GM12878 (cell line): ENCODE results near the gene EIF4E1B. TPM values are rescaled to one million over a fixed set of nuclear protein-coding genes. Genes with fewer than 3 reads are reported as not detected.
A peak's percentile ranks its signal among the peaks of the same experiment; 100 is the strongest.

Experiments
- ATF7 ChIP-seq: fragments of 450-650 bp; IDR thresholded peaks from 2 replicates; pipeline ENCODE4 v1.6.1; 2016; ENCODE audit warnings: low read depth, mild to moderate bottlenecking
- BHLHE40 ChIP-seq, 2 experiments: fragments of 450-650 bp in 1 of 2; IDR thresholded peaks; 2 replicates each; pipeline ENCODE4 v1.6.1; 2011 to 2017; ENCODE audit warnings: low read depth in 2 of 2, borderline replicate concordance in 1 of 2, improper control_type of control experiment in 1 of 2, low read length in 1 of 2, mild to moderate bottlenecking in 1 of 2
- BMI1 ChIP-seq: fragments of 450-650 bp; IDR thresholded peaks from 2 replicates; pipeline ENCODE4 v1.6.1; 2016; ENCODE audit warnings: mild to moderate bottlenecking, moderate library complexity, borderline replicate concordance
- CBFB ChIP-seq: IDR thresholded peaks from 2 replicates; pipeline ENCODE4 v1.6.1; 2016; ENCODE audit warnings: antibody characterized with exemption, low read depth
- DPF2 ChIP-seq: fragments of 450-650 bp; IDR thresholded peaks from 2 replicates; pipeline ENCODE4 v1.6.1; 2017; ENCODE audit warnings: mild to moderate bottlenecking
- EGR1 ChIP-seq, 2 experiments: IDR thresholded peaks; 1 replicate in 1 of 2; 2 replicates in 1 of 2; pipeline ENCODE4 v1.6.1; 2011 to 2012; ENCODE audit warnings: low read depth in 2 of 2, low read length in 2 of 2, borderline replicate concordance in 1 of 2, mild to moderate bottlenecking in 1 of 2, moderate library complexity in 1 of 2
- EP300 ChIP-seq, 2 experiments: fragments of 150-350 bp in 1 of 2; IDR thresholded peaks; 2 replicates each; pipeline ENCODE4 v1.6.1; 2011 to 2012; ENCODE audit warnings: low read depth in 2 of 2, low read length in 2 of 2, borderline replicate concordance in 1 of 2, improper control_type of control experiment in 1 of 2, inconsistent platforms in 1 of 2; ENCODE audit not compliant: control insufficient read depth in 1 of 2
- HDGF ChIP-seq: fragments of 450-650 bp; IDR thresholded peaks from 2 replicates; pipeline ENCODE4 v1.6.1; 2016; ENCODE audit warnings: antibody characterized with exemption
- IKZF2 ChIP-seq, 2 experiments: fragments of 450-650 bp; IDR thresholded peaks; 2 replicates each; pipeline ENCODE4 v1.6.1; 2017; ENCODE audit warnings: mild to moderate bottlenecking in 2 of 2, moderate library complexity in 2 of 2
- KLF5 ChIP-seq: fragments of 450-650 bp; IDR thresholded peaks from 2 replicates; pipeline ENCODE4 v1.6.1; 2014; ENCODE audit warnings: mild to moderate bottlenecking; ENCODE audit not compliant: partially characterized antibody
- MEF2B ChIP-seq: fragments of 450-650 bp; IDR thresholded peaks from 2 replicates; pipeline ENCODE4 v1.6.1; 2018; ENCODE audit warnings: mild to moderate bottlenecking, moderate library complexity; ENCODE audit not compliant: partially characterized antibody, poor library complexity, severe bottlenecking
- NR2C2 ChIP-seq: IDR thresholded peaks from 2 replicates; pipeline ENCODE4 v1.6.1; 2011; ENCODE audit warnings: borderline replicate concordance, low read depth; ENCODE audit not compliant: control insufficient read depth, insufficient read length
- PML ChIP-seq: IDR thresholded peaks from 2 replicates; pipeline ENCODE4 v1.6.1; 2012; ENCODE audit warnings: low read length, inconsistent platforms
- POU2F2 ChIP-seq: IDR thresholded peaks from 3 replicates; pipeline ENCODE4 v1.6.1; 2011; ENCODE audit warnings: low read depth, mild to moderate bottlenecking, low read length, borderline replicate concordance
- SP1 ChIP-seq: IDR thresholded peaks from one replicate; pipeline ENCODE4 v1.6.1; 2011; ENCODE audit warnings: low read depth, low read length
- TBL1XR1 ChIP-seq: IDR thresholded peaks from 2 replicates; pipeline ENCODE4 v1.6.1; 2012; ENCODE audit warnings: low read depth, low read length, improper control_type of control experiment
- ZBTB11 ChIP-seq: fragments of 450-650 bp; formaldehyde crosslinking; IDR thresholded peaks from 2 replicates; pipeline ENCODE4 v1.5.0; 2022; ENCODE audit warnings: mild to moderate bottlenecking, missing genetic modification characterization
- ZBTB33 ChIP-seq: fragments of 450-650 bp; IDR thresholded peaks from 2 replicates; pipeline ENCODE4 v1.6.1; 2017; ENCODE audit warnings: mild to moderate bottlenecking
- polyA plus RNA-seq, 11 experiments: library from polyadenylated mRNA; depleted of rRNA in 4 of 11; unstranded in 6 of 11; stranded (reverse) in 5 of 11; fragments of >200 nt; fragmentation: Nextera tagmentation in 4 of 11; fragmentation: Illumina TruSeq in 1 of 11; extraction: Ambion mirVana in 4 of 11; extraction: Trizol in 1 of 11; gene quantifications; 1 replicate in 1 of 11; 2 replicates in 10 of 11; pipeline versions ENCODE4 v1.2.1 to v1.2.3, GENCODE V29; 2011 to 2016; ENCODE audit warnings: inconsistent platforms in 2 of 11, missing spikeins in 2 of 11, low read depth in 1 of 11
- total RNA-seq, 4 experiments: library from RNA; depleted of rRNA in 3 of 4; stranded (reverse); fragments of >200 nt in 3 of 4; fragmentation: Illumina TruSeq in 1 of 4; extraction: Trizol in 1 of 4; gene quantifications; 2 replicates each; pipeline versions ENCODE4 v1.2.1 to v1.2.3, GENCODE V29; 2013 to 2021
- TF ChIP-seq, protein P1 (sequence below): IDR thresholded peaks from 2 replicates; pipeline ENCODE4 v1.6.1; 2012; ENCODE audit warnings: low read length, inconsistent platforms
- TF ChIP-seq, protein P2 (sequence below): IDR thresholded peaks from 2 replicates; pipeline ENCODE4 v1.6.1; 2011; ENCODE audit warnings: borderline replicate concordance, low read depth, mild to moderate bottlenecking, moderate library complexity, low read length; ENCODE audit not compliant: insufficient read depth, poor library complexity, severe bottlenecking

EIF4E1B gene
- total and polyA plus RNA-seq, 10 of the 15 experiments (the other 5 are each of a cell fraction or from before 2014, with no cell fraction given): not detected

GRCh38 chr5:176653401-176654385 lies 23.2 kb downstream of the EIF4E1B start (continued):
- TF ChIP-seq DPF2 (peak; percentile 87), TBL1XR1 (no peak), MEF2B (peak; percentile 55), BHLHE40 (IDR thresholded peaks at IDR 0.05; ENCODE audit: borderline replicate concordance in 1 of 2, low read depth in 2 of 2, low read length in 1 of 2) (peak; percentile 85 to 91), KLF5 (no peak), ZBTB33 (peak; percentile 60; the same call in 1 of the 2 replicates), IKZF2 (IDR thresholded peaks at IDR 0.05) (peak; percentile 74 to 81), BMI1 (peak; percentile 79), NR2C2 (no peak), HDGF (peak; percentile 88; the same call in 1 of the 2 replicates), EGR1 (IDR thresholded peaks at IDR 0.05; ENCODE audit: borderline replicate concordance in 1 of 2, low read depth in 2 of 2, low read length in 2 of 2) (peak in 1 of 2 experiments; percentile 84; a peak in 2 of 3 replicates), EP300 (IDR thresholded peaks at IDR 0.05; ENCODE audit: borderline replicate concordance in 1 of 2, control insufficient read depth in 1 of 2, low read depth in 2 of 2, low read length in 2 of 2) (peak in 1 of 2 experiments; percentile 57; a peak in 1 of 4 replicates), PML (no peak), CBFB (peak; percentile 39; the same call in 1 of the 2 replicates), ATF7 (peak; percentile 97), SP1 (no peak), POU2F2 (0 out of 3 replicates have a peak, but pooled peaks have one; percentile 9), ZBTB11 (CRISPR knock-in tag) (no peak)
- TF ChIP-seq, protein P1, sequence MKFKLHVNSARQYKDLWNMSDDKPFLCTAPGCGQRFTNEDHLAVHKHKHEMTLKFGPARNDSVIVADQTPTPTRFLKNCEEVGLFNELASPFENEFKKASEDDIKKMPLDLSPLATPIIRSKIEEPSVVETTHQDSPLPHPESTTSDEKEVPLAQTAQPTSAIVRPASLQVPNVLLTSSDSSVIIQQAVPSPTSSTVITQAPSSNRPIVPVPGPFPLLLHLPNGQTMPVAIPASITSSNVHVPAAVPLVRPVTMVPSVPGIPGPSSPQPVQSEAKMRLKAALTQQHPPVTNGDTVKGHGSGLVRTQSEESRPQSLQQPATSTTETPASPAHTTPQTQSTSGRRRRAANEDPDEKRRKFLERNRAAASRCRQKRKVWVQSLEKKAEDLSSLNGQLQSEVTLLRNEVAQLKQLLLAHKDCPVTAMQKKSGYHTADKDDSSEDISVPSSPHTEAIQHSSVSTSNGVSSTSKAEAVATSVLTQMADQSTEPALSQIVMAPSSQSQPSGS: no peak
- TF ChIP-seq, protein P2, sequence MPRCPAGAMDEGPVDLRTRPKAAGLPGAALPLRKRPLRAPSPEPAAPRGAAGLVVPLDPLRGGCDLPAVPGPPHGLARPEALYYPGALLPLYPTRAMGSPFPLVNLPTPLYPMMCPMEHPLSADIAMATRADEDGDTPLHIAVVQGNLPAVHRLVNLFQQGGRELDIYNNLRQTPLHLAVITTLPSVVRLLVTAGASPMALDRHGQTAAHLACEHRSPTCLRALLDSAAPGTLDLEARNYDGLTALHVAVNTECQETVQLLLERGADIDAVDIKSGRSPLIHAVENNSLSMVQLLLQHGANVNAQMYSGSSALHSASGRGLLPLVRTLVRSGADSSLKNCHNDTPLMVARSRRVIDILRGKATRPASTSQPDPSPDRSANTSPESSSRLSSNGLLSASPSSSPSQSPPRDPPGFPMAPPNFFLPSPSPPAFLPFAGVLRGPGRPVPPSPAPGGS: peak; percentile 86
